AG10803 (cell line): ENCODE measurements around the gene ABCB8.
A peak's percentile ranks its signal among the peaks of the same experiment; 100 is the strongest.
"Not testable (repeated sequence)": the region's sequence is repeated elsewhere in the genome, so short reads cannot be mapped to it uniquely, and the experiment has no call there.

Experiments
- DNase-seq: peaks from one replicate; pipeline ENCODE4 v3.0.0; 2010; ENCODE audit warnings: low read depth
- H3K4me3 ChIP-seq: 2 replicates; pipeline ENCODE4 v1.5.1; 2011; ENCODE audit warnings: mild to moderate bottlenecking, low read length, control low read depth
- CTCF ChIP-seq: conservative IDR thresholded peaks from 2 replicates; pipeline ENCODE4 v1.5.1; 2011; ENCODE audit warnings: mild to moderate bottlenecking, low read length, control low read depth, inconsistent platforms

Gene ABCB8

DNA sequence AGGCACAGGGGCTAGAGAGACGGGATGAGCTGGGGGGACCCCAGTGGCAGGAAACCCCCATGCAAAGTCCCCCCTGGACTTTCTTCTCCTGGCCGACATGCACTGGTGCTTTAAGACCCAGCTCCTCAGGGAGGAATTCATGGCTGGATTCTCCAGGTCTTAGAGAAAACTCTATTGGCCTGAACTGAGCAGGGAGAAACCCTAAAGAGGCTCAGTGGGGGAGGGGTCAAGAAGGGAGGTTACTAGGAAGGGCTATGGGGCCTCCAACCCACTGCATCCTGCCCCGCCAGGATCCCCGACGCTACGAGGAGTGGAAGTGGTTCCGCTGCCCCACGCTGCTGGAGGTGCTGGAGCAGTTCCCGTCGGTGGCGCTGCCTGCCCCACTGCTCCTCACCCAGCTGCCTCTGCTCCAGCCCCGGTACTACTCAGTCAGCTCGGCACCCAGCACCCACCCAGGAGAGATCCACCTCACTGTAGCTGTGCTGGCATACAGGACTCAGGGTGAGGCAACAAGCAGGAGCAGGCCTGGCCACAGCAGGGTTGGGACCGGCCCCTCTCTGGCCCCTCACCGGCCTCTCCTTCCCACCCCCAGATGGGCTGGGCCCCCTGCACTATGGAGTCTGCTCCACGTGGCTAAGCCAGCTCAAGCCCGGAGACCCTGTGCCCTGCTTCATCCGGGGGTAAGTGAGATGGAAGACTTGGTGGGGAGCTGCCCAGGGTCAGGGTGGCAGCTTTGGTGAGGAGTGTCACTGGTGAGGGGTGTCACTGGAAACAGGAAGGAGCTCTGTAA lies 17.7 kb upstream of the ABCB8 start:
- H3K4me3 ChIP-seq = no peak overlapping the region; the same call in 1 of the 2 replicates
- no peak for TF ChIP-seq CTCF
- peak; percentile 16 for DNase-seq

DNA sequence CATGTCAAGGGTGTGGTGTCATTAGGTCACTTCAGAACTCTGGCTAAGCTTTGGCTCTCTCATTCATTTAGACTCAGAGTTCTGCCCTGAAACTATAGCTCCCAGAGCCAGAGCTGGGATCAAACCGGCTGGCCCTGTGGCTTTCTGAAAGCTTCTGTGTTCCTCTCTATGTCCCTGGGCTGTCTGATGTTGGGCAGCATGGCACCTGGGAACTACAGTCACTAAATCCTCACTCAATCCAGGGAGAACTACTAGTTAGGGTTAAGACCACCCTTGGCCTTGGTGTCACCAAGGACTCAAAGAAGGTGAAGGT lies 17.2 kb upstream of the ABCB8 start:
- DNase-seq = no peak
- no peak for TF ChIP-seq CTCF
- H3K4me3 ChIP-seq = no peak overlapping the region

- not testable (repeated sequence) for DNase-seq, H3K4me3 ChIP-seq
Measured at GRCh38 chr7:151011616-151012015, 16.6 kb upstream of the ABCB8 start.

DNA sequence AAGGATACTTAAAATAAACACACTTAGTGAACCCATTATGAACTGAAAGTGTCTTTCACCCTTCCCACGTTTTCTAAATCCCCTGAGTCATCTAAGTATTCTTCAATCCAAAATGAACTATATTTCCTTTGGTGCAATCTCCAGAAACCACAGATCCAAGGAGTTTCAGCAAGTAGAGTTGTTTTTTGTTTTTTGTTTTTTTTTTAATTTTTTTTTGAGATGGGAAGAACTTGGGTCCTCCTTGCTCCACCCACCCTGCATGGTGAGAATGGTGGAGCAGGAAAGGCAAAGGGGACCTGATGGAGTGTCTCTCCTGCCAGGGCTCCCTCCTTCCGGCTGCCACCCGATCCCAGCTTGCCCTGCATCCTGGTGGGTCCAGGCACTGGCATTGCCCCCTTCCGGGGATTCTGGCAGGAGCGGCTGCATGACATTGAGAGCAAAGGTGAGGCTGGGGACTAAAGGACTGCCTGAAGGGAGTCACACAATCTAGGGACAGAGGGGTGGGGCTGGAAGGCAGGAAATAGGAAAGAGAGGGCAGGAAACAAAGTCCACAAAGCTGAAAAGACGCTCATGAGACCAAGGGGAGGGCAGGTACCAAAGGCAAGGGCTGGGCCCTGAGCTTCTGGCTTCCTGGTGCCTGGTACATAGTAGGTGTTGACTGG lies 16.1 kb upstream of the ABCB8 start:
- no peak for DNase-seq
- H3K4me3 ChIP-seq = no peak overlapping the region
- no peak for TF ChIP-seq CTCF

DNA sequence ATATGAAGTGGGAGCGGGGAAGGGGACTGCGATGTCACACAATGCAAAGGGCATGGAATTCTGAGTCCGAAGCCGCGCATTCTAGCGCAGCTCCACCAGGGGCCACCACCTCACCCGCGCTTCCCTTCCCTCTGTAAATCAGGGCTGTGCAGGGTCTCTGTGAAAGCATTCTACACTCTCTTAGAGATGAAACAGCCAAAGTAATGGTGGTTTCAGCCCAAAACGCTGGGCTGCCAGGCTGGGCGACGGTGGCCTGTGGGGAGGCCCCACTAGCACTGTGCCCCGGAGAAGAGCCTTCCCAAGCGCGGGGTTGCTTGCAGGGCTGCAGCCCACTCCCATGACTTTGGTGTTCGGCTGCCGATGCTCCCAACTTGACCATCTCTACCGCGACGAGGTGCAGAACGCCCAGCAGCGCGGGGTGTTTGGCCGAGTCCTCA lies 15.3 kb upstream of the ABCB8 start:
- no peak overlapping the region for H3K4me3 ChIP-seq
- peak; percentile 67 for TF ChIP-seq CTCF
- peak; percentile 28 for DNase-seq

DNA sequence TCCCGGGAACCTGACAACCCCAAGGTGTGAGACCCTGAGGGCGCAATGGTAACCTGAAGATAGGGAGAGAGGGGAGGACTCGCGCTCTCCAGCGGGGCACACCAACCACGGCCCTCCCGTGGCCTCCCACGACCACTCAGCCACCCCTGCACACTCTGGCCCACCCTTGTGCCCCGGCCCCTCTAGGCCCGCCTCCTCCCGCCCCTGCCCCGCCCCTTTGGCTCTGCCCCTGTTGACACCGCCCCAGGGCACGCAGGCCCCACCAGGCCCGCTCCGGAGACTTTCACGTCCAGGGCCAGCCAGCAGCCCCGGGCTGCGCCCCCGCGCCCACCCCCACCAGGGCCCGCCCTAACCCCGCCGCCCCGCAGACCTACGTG lies 14.9 kb upstream of the ABCB8 start:
- no peak for TF ChIP-seq CTCF
- peak overlapping the region; percentile 54 for H3K4me3 ChIP-seq

GRCh38 chr7:151013733-151014497 lies 14.3 kb upstream of the ABCB8 start:
- peak overlapping the region; percentile 54 for H3K4me3 ChIP-seq
- peak; percentile 71 for DNase-seq
- TF ChIP-seq CTCF = peak; percentile 33

More for the DNA sequence above, 14.9 kb upstream of the ABCB8 start:
- DNase-seq = no peak
